Vagina (tissue), 2 donors: Measurements from ENCODE around the gene MAZ. TPM values are rescaled to one million over a fixed set of nuclear protein-coding genes. Genes with fewer than 3 reads are reported as not detected.
"Not testable (repeated sequence)": the region's sequence is repeated elsewhere in the genome, so short reads cannot be mapped to it uniquely, and the experiment has no call there.

Experiments used
- DNase-seq, 2 donors: peaks; one replicate each; pipeline ENCODE4 v3.0.0-alpha.2; 2017; ENCODE audit errors: extremely low spot score in 2 of 2
- H3K27ac ChIP-seq: fragments of 200-600 bp; sonication (generic); one replicate; pipeline ENCODE4 v1.5.1; 2019
- H3K27me3 ChIP-seq: fragments of 200-600 bp; sonication (generic); one replicate; pipeline ENCODE4 v1.5.1; 2019
- H3K36me3 ChIP-seq, 2 donors: fragments of 200-600 bp; sonication (generic); one replicate each; pipeline ENCODE4 v1.5.1; 2017 to 2019
- H3K4me1 ChIP-seq: fragments of 200-600 bp; sonication (generic); one replicate; pipeline ENCODE4 v1.5.1; 2019
- H3K4me3 ChIP-seq, 2 donors: fragments of 200-600 bp; sonication (generic); 1 replicate in 1 of 2; 2 replicates in 1 of 2; pipeline ENCODE4 v1.5.1; 2016 to 2019
- H3K9me3 ChIP-seq: fragments of 200-600 bp; sonication (generic); one replicate; pipeline ENCODE4 v1.5.1; 2019
- CTCF ChIP-seq, 3 experiments: fragments of 450-650 bp in 2 of 3; fragments of 200-600 bp in 1 of 3; sonication (generic) in 1 of 3; IDR thresholded peaks; one replicate each; pipeline ENCODE4 v1.5.1; 2017 to 2019; ENCODE audit warnings: antibody characterized with exemption in 3 of 3, mild to moderate bottlenecking in 2 of 3, moderate library complexity in 2 of 3
- POLR2A ChIP-seq, 2 donors: fragments of 450-650 bp; IDR thresholded peaks; one replicate each; pipeline ENCODE4 v1.6.1; 2017; ENCODE audit warnings: antibody characterized with exemption in 2 of 2, mild to moderate bottlenecking in 2 of 2, moderate library complexity in 2 of 2
- POLR2AphosphoS5 ChIP-seq, 2 donors: sonication (generic); formaldehyde crosslinking; IDR thresholded peaks; one replicate each; pipeline ENCODE4 v1.9.0; 2017; ENCODE audit warnings: antibody characterized with exemption in 2 of 2, mild to moderate bottlenecking in 2 of 2, low read depth in 1 of 2; ENCODE audit not compliant: insufficient read depth in 1 of 2
- intact Hi-C: fragments of 100-400 bp; cut with DNase I; formaldehyde crosslinking; loops from one replicate; pipeline ENCODE4 v1.15.1; 2023
- total RNA-seq: library from RNA; depleted of rRNA; stranded (reverse); fragments of >200 nt; gene quantifications from one replicate; pipeline ENCODE4 v1.2.3, GENCODE V29; 2016

Gene MAZ
- total RNA-seq, 1 donor from 2014 or later, result 87.7 TPM

GRCh38 chr16:29777576-29778350 lies 28.6 kb upstream of the MAZ start, which contains the start of gene ZG16:
Gene ZG16, plus strand, starts transcription at chr16:29778256. Its CDS starts 1,011 bp downstream, at chr16:29779267.
- H3K27me3 ChIP-seq, result no peaks in the 10 kb centered on the region
- H3K36me3 ChIP-seq, result no peaks in the 10 kb centered on the region
- no peaks in the 10 kb centered on the region for H3K9me3 ChIP-seq
- no peaks in the 10 kb centered on the region for H3K4me1 ChIP-seq
- H3K27ac ChIP-seq, result no peak within 1 kb of the TSS
- no peak for DNase-seq
- TF ChIP-seq POLR2AphosphoS5 (IDR thresholded peaks at IDR 0.05; ENCODE audit: insufficient read depth in 1 of 2, low read depth in 1 of 2) (no peak), CTCF (IDR thresholded peaks at IDR 0.05) (no peak), POLR2A (IDR thresholded peaks at IDR 0.05) (no peak)
- intact Hi-C loops, result no loop called here
- no peak within 1 kb of the TSS for H3K4me3 ChIP-seq

GRCh38 chr16:29779474-29779873 lies 26.9 kb upstream of the MAZ start:
- Histone ChIP-seq H3K4me1 (no peaks in the 10 kb centered on the region), H3K27me3 (no peaks in the 10 kb centered on the region), H3K4me3 (no peak overlapping the region), H3K36me3 (no peaks in the 10 kb centered on the region), H3K27ac (no peak overlapping the region), H3K9me3 (no peaks in the 10 kb centered on the region)
- TF ChIP-seq CTCF (IDR thresholded peaks at IDR 0.05), result no peak
- no peak for TF ChIP-seq POLR2AphosphoS5 (IDR thresholded peaks at IDR 0.05; ENCODE audit: insufficient read depth in 1 of 2, low read depth in 1 of 2)
- no peak for TF ChIP-seq POLR2A (IDR thresholded peaks at IDR 0.05)
- no peak for DNase-seq
- intact Hi-C loops, result no loop called here

GRCh38 chr16:29783094-29783953 lies 23.0 kb upstream of the MAZ start:
- H3K27me3 ChIP-seq, intact Hi-C loops, DNase-seq, H3K27ac ChIP-seq, H3K9me3 ChIP-seq, H3K36me3 ChIP-seq, H3K4me3 ChIP-seq: not testable (repeated sequence)
- H3K4me1 ChIP-seq, result peaks cover 12% of the 10 kb centered on the region

GRCh38 chr16:29784157-29784556 lies 22.2 kb upstream of the MAZ start:
- Histone ChIP-seq H3K4me3 (no peak overlapping the region), H3K36me3 (no peaks in the 10 kb centered on the region), H3K9me3 (no peaks in the 10 kb centered on the region), H3K4me1 (peaks cover 12% of the 10 kb centered on the region), H3K27ac (no peak overlapping the region), H3K27me3 (no peaks in the 10 kb centered on the region)
- TF ChIP-seq CTCF (IDR thresholded peaks at IDR 0.05) (no peak), POLR2A (IDR thresholded peaks at IDR 0.05) (no peak), POLR2AphosphoS5 (IDR thresholded peaks at IDR 0.05; ENCODE audit: insufficient read depth in 1 of 2, low read depth in 1 of 2) (no peak)
- DNase-seq, result no peak
- intact Hi-C loops, result no loop called here

- no peaks in the 10 kb centered on the region for H3K27me3 ChIP-seq
- H3K36me3 ChIP-seq, result no peaks in the 10 kb centered on the region
Observed at GRCh38 chr16:29784901-29785500, 21.3 kb upstream of the MAZ start.

GRCh38 chr16:29787155-29787554 lies 19.2 kb upstream of the MAZ start:
- DNase-seq, intact Hi-C loops: not testable (repeated sequence)

More at GRCh38 chr16:29784901-29785500, 21.3 kb upstream of the MAZ start:
- DNase-seq, result no peak
- TF ChIP-seq POLR2A (IDR thresholded peaks at IDR 0.05) (no peak), CTCF (IDR thresholded peaks at IDR 0.05) (peak; percentile 30 to 49 (median 45)), POLR2AphosphoS5 (IDR thresholded peaks at IDR 0.05; ENCODE audit: insufficient read depth in 1 of 2, low read depth in 1 of 2) (peak in 1 of 2 donors; percentile 16)
- Histone ChIP-seq H3K9me3 (no peaks in the 10 kb centered on the region), H3K27ac (no peak overlapping the region), H3K4me1 (peaks cover 18% of the 10 kb centered on the region), H3K4me3 (peak overlapping the region; percentile 8 to 13)
- intact Hi-C loops, result no loop called here

More at GRCh38 chr16:29787155-29787554, 19.2 kb upstream of the MAZ start:
- H3K36me3 ChIP-seq, H3K4me3 ChIP-seq, H3K9me3 ChIP-seq, H3K27me3 ChIP-seq, H3K27ac ChIP-seq: not testable (repeated sequence)
- peaks cover 35% of the 10 kb centered on the region for H3K4me1 ChIP-seq
